CD14-positive monocyte (primary cell): ENCODE results near the gene TMEM135. TPM values are rescaled to one million over a fixed set of nuclear protein-coding genes. Genes with fewer than 3 reads are reported as not detected.
A peak's percentile ranks its signal among the peaks of the same experiment; 100 is the strongest.

Experiments used
- DNase-seq, 3 donors: peaks; one replicate each; pipeline ENCODE4 v3.0.0-alpha.2; 2011 to 2022
- H2AFZ ChIP-seq: 2 replicates; pipeline ENCODE4 v1.6.0; 2012; ENCODE audit warnings: mild to moderate bottlenecking, low read depth, low read length, inconsistent platforms; ENCODE audit not compliant: insufficient read depth, poor library complexity, severe bottlenecking
- H3K27ac ChIP-seq, 2 donors: 1 replicate in 1 of 2; 2 replicates in 1 of 2; pipeline ENCODE4 v1.5.1; 2012 to 2013; ENCODE audit warnings: low read length in 2 of 2, control low read depth in 1 of 2, inconsistent platforms in 1 of 2, low read depth in 1 of 2, mild to moderate bottlenecking in 1 of 2
- H3K27me3 ChIP-seq, 2 donors: one replicate each; pipeline versions ENCODE4 v1.6.0 to v1.6.1; 2011 to 2013; ENCODE audit warnings: low read length in 2 of 2; ENCODE audit not compliant: control insufficient read depth in 2 of 2, insufficient read depth in 2 of 2
- H3K36me3 ChIP-seq, 2 donors: replicated peaks in 1 of 2; 1 replicate in 1 of 2; 2 replicates in 1 of 2; pipeline versions ENCODE4 v1.5.1 to v1.6.1; 2012 to 2013; ENCODE audit warnings: low read length in 2 of 2, control low read depth in 1 of 2, inconsistent platforms in 1 of 2, mild to moderate bottlenecking in 1 of 2; ENCODE audit not compliant: insufficient read depth in 2 of 2, control insufficient read depth in 1 of 2
- H3K4me1 ChIP-seq, 2 donors: 1 replicate in 1 of 2; 2 replicates in 1 of 2; pipeline versions ENCODE4 v1.5.1 to v1.6.1; 2012 to 2013; ENCODE audit warnings: low read length in 2 of 2, control low read depth in 1 of 2, inconsistent platforms in 1 of 2, mild to moderate bottlenecking in 1 of 2, moderate library complexity in 1 of 2; ENCODE audit not compliant: insufficient read depth in 2 of 2, control insufficient read depth in 1 of 2
- H3K4me2 ChIP-seq: replicated peaks from 2 replicates; pipeline ENCODE3; 2012; ENCODE audit warnings: low read length, moderate library complexity, mild to moderate bottlenecking; ENCODE audit not compliant: poor library complexity, severe bottlenecking; ENCODE audit errors: extremely low read depth
- H3K4me3 ChIP-seq, 3 experiments: fragments of 200-600 bp in 1 of 3; sonication (generic) in 1 of 3; replicated peaks in 1 of 3; 1 replicate in 2 of 3; 2 replicates in 1 of 3; pipeline ENCODE4 v1.5.1; 2011 to 2013; ENCODE audit warnings: low read length in 3 of 3, mild to moderate bottlenecking in 3 of 3, control low read depth in 2 of 3, low read depth in 2 of 3, inconsistent platforms in 1 of 3, moderate library complexity in 1 of 3
- H3K79me2 ChIP-seq: 2 replicates; pipeline ENCODE4 v1.6.0; 2012; ENCODE audit warnings: mild to moderate bottlenecking, control low read depth, inconsistent platforms, low read length, moderate library complexity; ENCODE audit not compliant: insufficient read depth
- H3K9ac ChIP-seq: 2 replicates; pipeline ENCODE4 v1.6.0; 2017; ENCODE audit warnings: low read length, mild to moderate bottlenecking; ENCODE audit not compliant: insufficient read depth, poor library complexity, severe bottlenecking
- H3K9me3 ChIP-seq, 2 donors: replicated peaks in 1 of 2; 1 replicate in 1 of 2; 2 replicates in 1 of 2; pipeline versions ENCODE4 v1.5.1 to v1.6.1; 2012 to 2013; ENCODE audit warnings: low read length in 2 of 2, control low read depth in 1 of 2; ENCODE audit not compliant: control insufficient read depth in 1 of 2, insufficient read depth in 1 of 2
- H4K20me1 ChIP-seq: 2 replicates; pipeline ENCODE4 v1.6.0; 2012; ENCODE audit warnings: mild to moderate bottlenecking, low read length, control low read depth, moderate library complexity; ENCODE audit not compliant: insufficient read depth
- H3K27ac Mint-ChIP-seq, 7 donors: one replicate each; pipeline ENCODE4 v1.8.0; 2020; ENCODE audit warnings: mild to moderate bottlenecking in 7 of 7, mixed read lengths in 7 of 7, moderate library complexity in 6 of 7, inconsistent platforms in 2 of 7
- H3K27me3 Mint-ChIP-seq, 3 donors: one replicate each; pipeline ENCODE4 v1.8.0; 2021 to 2022; ENCODE audit warnings: low read depth in 3 of 3, mild to moderate bottlenecking in 3 of 3, mixed read lengths in 3 of 3, moderate library complexity in 3 of 3, inconsistent platforms in 1 of 3
- H3K36me3 Mint-ChIP-seq, 2 donors: one replicate each; pipeline ENCODE4 v1.8.0; 2020; ENCODE audit warnings: mixed read lengths in 2 of 2, inconsistent platforms in 1 of 2, mild to moderate bottlenecking in 1 of 2
- H3K4me1 Mint-ChIP-seq: one replicate; pipeline ENCODE4 v1.8.0; 2020; ENCODE audit warnings: mild to moderate bottlenecking, mixed read lengths
- H3K4me3 Mint-ChIP-seq, 2 donors: one replicate each; pipeline ENCODE4 v1.8.0; 2020; ENCODE audit warnings: mild to moderate bottlenecking in 2 of 2, mixed read lengths in 2 of 2, moderate library complexity in 1 of 2
- H3K9me3 Mint-ChIP-seq, 7 donors: one replicate each; pipeline ENCODE4 v1.8.0; 2020 to 2022; ENCODE audit warnings: mixed read lengths in 7 of 7, mild to moderate bottlenecking in 6 of 7, moderate library complexity in 6 of 7, inconsistent platforms in 2 of 7
- WGBS: methylation state at CpG from one replicate; pipeline ENCODE4 v1.1.5; 2013; ENCODE audit warnings: missing lambda C conversion rate; ENCODE audit not compliant: insufficient coverage; 5-methylcytosine and 5-hydroxymethylcytosine counted together
- intact Hi-C, 2 donors: fragments of 100-400 bp; cut with micrococcal nuclease; formaldehyde crosslinking; loops; one replicate each; pipeline versions ENCODE4 v1.15.0 to v1.15.1; 2023
- polyA plus RNA-seq, 3 donors: library from polyadenylated mRNA; depleted of rRNA in 1 of 3; unstranded in 2 of 3; stranded (reverse) in 1 of 3; fragments of 300-500 nt in 2 of 3; fragments of >200 nt in 1 of 3; fragmentation: Illumina TruSeq in 2 of 3; gene quantifications; 1 replicate in 2 of 3; 2 replicates in 1 of 3; pipeline ENCODE4 v1.2.3, GENCODE V29; 2012 to 2021
- TF ChIP-seq, protein P1 (sequence below): fragments of 200-600 bp; IDR thresholded peaks from one replicate; pipeline ENCODE4 v1.8.0; 2022; ENCODE audit warnings: antibody characterized with exemption, mild to moderate bottlenecking

TMEM135 gene
- polyA plus RNA-seq, 3 donors, result 2.7 to 8.4 (median 5.9) TPM

DNA sequence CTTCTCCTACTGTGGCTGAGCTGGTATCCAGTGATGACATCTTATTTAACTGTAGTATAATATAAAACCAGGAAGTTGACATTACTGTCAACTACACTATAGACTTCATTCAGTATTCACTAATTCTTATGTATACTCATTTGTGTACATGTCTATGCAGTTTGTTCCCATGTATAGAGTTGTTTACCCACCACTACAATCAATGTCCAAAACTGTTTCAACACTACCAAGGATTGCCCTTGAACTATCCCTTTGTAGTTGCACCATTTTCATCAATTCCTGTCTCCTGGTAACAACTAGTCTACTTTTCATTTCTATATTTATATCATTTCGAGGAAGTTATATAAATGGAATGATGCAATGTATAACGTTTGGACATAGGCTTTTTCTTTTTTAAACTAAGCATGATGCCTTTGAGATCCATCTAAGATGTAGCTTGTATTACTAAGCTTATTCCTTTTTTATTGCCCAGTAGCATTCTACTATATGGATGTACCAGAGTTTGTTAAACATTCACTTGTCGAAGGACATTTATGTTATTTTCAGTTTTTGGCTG lies 39.2 kb downstream of the TMEM135 start:
- Histone ChIP-seq H3K4me2 (no peak overlapping the region), H3K36me3 (peaks cover 2 to 4% of the 10 kb centered on the region in 2 donors), H3K9ac (no peak overlapping the region), H3K79me2 (no peaks in the 10 kb centered on the region), H3K9me3 (no peaks in the 10 kb centered on the region), H4K20me1 (no peaks in the 10 kb centered on the region), H3K27ac (peak overlapping the region in 1 of 2 donors; percentile 14), H3K4me1 (peaks cover 7 to 14% of the 10 kb centered on the region in 2 donors), H2AFZ (no peak overlapping the region), H3K27me3 (no peaks in the 10 kb centered on the region), H3K4me3 (no peak overlapping the region)
- no peak for DNase-seq
- WGBS, result no CpG with 5 or more reads among the region's 3 CpGs
- no peak overlapping the region for H3K27ac Mint-ChIP-seq
- H3K4me1 Mint-ChIP-seq, result peaks cover 27% of the 10 kb centered on the region
- H3K9me3 Mint-ChIP-seq, result peaks cover 0 to 4% (median 0%) of the 10 kb centered on the region in 7 donors
- no peak overlapping the region for H3K4me3 Mint-ChIP-seq
- intact Hi-C loops, result no loop called here
- H3K27me3 Mint-ChIP-seq, result no peaks in the 10 kb centered on the region
- TF ChIP-seq, protein P1, sequence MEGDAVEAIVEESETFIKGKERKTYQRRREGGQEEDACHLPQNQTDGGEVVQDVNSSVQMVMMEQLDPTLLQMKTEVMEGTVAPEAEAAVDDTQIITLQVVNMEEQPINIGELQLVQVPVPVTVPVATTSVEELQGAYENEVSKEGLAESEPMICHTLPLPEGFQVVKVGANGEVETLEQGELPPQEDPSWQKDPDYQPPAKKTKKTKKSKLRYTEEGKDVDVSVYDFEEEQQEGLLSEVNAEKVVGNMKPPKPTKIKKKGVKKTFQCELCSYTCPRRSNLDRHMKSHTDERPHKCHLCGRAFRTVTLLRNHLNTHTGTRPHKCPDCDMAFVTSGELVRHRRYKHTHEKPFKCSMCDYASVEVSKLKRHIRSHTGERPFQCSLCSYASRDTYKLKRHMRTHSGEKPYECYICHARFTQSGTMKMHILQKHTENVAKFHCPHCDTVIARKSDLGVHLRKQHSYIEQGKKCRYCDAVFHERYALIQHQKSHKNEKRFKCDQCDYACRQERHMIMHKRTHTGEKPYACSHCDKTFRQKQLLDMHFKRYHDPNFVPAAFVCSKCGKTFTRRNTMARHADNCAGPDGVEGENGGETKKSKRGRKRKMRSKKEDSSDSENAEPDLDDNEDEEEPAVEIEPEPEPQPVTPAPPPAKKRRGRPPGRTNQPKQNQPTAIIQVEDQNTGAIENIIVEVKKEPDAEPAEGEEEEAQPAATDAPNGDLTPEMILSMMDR, result no peak
- H3K36me3 Mint-ChIP-seq, result peaks cover 7 to 22% of the 10 kb centered on the region in 2 donors

DNA sequence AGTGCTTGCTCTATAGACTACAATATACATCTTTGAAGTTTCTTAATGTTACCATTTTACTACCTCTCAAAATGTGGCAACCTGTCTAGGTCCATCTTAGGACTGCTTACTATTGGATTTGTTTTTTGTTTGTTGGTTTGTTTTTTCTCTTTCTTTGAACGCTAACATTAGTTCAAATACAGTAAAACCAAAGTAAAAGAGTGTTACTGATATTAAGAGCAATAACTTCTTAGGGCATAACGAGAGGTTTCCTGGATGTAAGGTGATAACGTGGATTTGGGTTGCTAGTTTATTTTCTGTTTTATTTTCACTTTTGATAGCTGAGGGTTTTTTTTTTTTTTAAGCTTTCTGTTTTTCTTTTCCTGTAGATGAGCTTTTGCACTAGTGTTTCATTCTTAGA lies 43.6 kb downstream of the TMEM135 start:
- Histone ChIP-seq H3K4me2 (no peak overlapping the region), H3K4me3 (no peak overlapping the region), H3K79me2 (no peaks in the 10 kb centered on the region), H3K36me3 (no peaks in the 10 kb centered on the region), H3K4me1 (peaks cover 4 to 7% of the 10 kb centered on the region in 2 donors), H2AFZ (no peak overlapping the region), H4K20me1 (no peaks in the 10 kb centered on the region), H3K27me3 (no peaks in the 10 kb centered on the region), H3K9me3 (peaks cover 0 to 3% of the 10 kb centered on the region in 2 donors), H3K9ac (no peak overlapping the region), H3K27ac (no peak overlapping the region)
- H3K27ac Mint-ChIP-seq, result peak overlapping the region in 1 of 7 donors; percentile 79
- TF ChIP-seq, protein P1, result no peak
- H3K4me3 Mint-ChIP-seq, result peak overlapping the region; percentile 54 to 59
- intact Hi-C loops, result no loop called here
- DNase-seq, result no peak
- peaks cover 0 to 8% (median 4%) of the 10 kb centered on the region in 7 donors for H3K9me3 Mint-ChIP-seq
- H3K36me3 Mint-ChIP-seq, result peaks cover 13 to 16% of the 10 kb centered on the region in 2 donors
- WGBS, result no CpG with 5 or more reads among the region's 3 CpGs
- H3K4me1 Mint-ChIP-seq, result peaks cover 21% of the 10 kb centered on the region
- H3K27me3 Mint-ChIP-seq, result no peaks in the 10 kb centered on the region
